ENCODE measurements around the gene CLRN2. TPM values are rescaled to one million over a fixed set of nuclear protein-coding genes. Genes with fewer than 3 reads are reported as not detected.

Gene CLRN2
- total RNA-seq, 1 donor, result not detected

DNA sequence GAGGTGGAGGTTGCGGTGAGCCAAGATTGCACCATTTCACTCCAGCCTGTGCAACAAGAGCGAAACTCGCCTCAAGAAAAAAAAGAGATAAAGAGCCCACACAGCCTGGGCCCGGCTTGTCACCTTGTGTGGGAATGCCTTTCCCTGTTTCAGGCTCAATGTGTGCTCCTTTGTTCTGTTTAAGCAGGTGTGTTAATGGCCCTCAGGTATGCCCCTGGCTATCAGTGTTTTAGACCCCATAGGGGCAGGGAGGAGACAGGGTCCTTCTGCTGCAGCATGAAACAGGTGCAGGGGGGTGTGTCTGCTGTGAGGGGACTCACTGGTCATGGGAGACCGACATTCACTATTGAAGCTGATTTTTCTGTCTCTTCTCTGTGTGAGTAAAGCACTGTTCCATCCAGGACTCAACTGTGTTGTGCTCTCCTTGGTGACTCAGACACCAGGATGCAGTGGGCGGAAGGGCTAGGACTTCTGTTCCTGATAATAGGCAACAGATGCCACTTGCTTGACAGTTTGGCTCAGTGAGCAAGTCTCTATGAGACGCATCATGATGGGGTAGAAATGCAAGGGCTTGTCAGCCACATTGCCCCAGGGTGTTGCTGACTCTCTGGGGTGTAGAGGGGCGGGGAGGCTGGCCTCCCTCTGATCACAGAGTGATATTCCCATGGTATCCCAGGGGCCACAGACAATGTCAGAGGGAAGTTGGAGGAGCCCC lies 46.4 kb downstream of the CLRN2 start:
- H3K4me2 ChIP-seq (ENCODE audit: insufficient read depth, low read length), result no peak overlapping the region

GRCh38 chr4:17562157-17562556 lies 47.2 kb downstream of the CLRN2 start:
- no peaks in the 10 kb centered on the region for H3K9me3 ChIP-seq (ENCODE audit: low read depth, low read length)
- peak; percentile 19 for TF ChIP-seq CTCF (IDR thresholded peaks at IDR 0.05; ENCODE audit: extremely low read depth, low read depth, low read length)
- no peaks in the 10 kb centered on the region for H4K20me1 ChIP-seq (ENCODE audit: insufficient read depth, low read length)
- no peaks in the 10 kb centered on the region for H3K79me2 ChIP-seq (ENCODE audit: insufficient read depth, low read length)
- H3K36me3 ChIP-seq (ENCODE audit: insufficient read depth, low read length), result no peaks in the 10 kb centered on the region
- no peak overlapping the region for H3K4me2 ChIP-seq (ENCODE audit: insufficient read depth, low read length)
- H3K27ac ChIP-seq (ENCODE audit: low read depth, low read length), result no peak overlapping the region
- DNase-seq (ENCODE audit: insufficient read length, low spot score, missing footprints), result peak; percentile 29
- peaks cover 8% of the 10 kb centered on the region for H3K4me1 ChIP-seq (ENCODE audit: insufficient read depth, low read length)
- H3K4me3 ChIP-seq (ENCODE audit: insufficient read depth, low read length), result no peak overlapping the region
- no peak overlapping the region for H2AFZ ChIP-seq (ENCODE audit: low read length)
- no peaks in the 10 kb centered on the region for H3K27me3 ChIP-seq (ENCODE audit: insufficient read depth, low read length)

More for the DNA sequence above, 46.4 kb downstream of the CLRN2 start:
- no peak for TF ChIP-seq CTCF (IDR thresholded peaks at IDR 0.05; ENCODE audit: extremely low read depth, low read depth, low read length)
- no peaks in the 10 kb centered on the region for H3K9me3 ChIP-seq (ENCODE audit: low read depth, low read length)
- DNase-seq (ENCODE audit: insufficient read length, low spot score, missing footprints), result peak; percentile 82
- H4K20me1 ChIP-seq (ENCODE audit: insufficient read depth, low read length), result no peaks in the 10 kb centered on the region
- H3K27me3 ChIP-seq (ENCODE audit: insufficient read depth, low read length), result no peaks in the 10 kb centered on the region
- peak overlapping the region; percentile 5 for H2AFZ ChIP-seq (ENCODE audit: low read length)
- H3K27ac ChIP-seq (ENCODE audit: low read depth, low read length), result no peak overlapping the region
- H3K36me3 ChIP-seq (ENCODE audit: insufficient read depth, low read length), result no peaks in the 10 kb centered on the region
- H3K4me3 ChIP-seq (ENCODE audit: insufficient read depth, low read length), result no peak overlapping the region
- H3K4me1 ChIP-seq (ENCODE audit: insufficient read depth, low read length), result peaks cover 7% of the 10 kb centered on the region
- no peaks in the 10 kb centered on the region for H3K79me2 ChIP-seq (ENCODE audit: insufficient read depth, low read length)

GRCh38 chr4:17565846-17566245 lies 50.9 kb downstream of the CLRN2 start:
- H3K4me2 ChIP-seq (ENCODE audit: insufficient read depth, low read length), result no peak overlapping the region
- no peaks in the 10 kb centered on the region for H3K79me2 ChIP-seq (ENCODE audit: insufficient read depth, low read length)
- H3K27ac ChIP-seq (ENCODE audit: low read depth, low read length), result no peak overlapping the region
- H4K20me1 ChIP-seq (ENCODE audit: insufficient read depth, low read length), result no peaks in the 10 kb centered on the region
- no peaks in the 10 kb centered on the region for H3K9me3 ChIP-seq (ENCODE audit: low read depth, low read length)
- TF ChIP-seq CTCF (IDR thresholded peaks at IDR 0.05; ENCODE audit: extremely low read depth, low read depth, low read length), result no peak
- H3K36me3 ChIP-seq (ENCODE audit: insufficient read depth, low read length), result no peaks in the 10 kb centered on the region
- H3K4me3 ChIP-seq (ENCODE audit: insufficient read depth, low read length), result no peak overlapping the region
- H3K27me3 ChIP-seq (ENCODE audit: insufficient read depth, low read length), result no peaks in the 10 kb centered on the region
- peaks cover 12% of the 10 kb centered on the region for H3K4me1 ChIP-seq (ENCODE audit: insufficient read depth, low read length)
- H2AFZ ChIP-seq (ENCODE audit: low read length), result no peak overlapping the region
- DNase-seq (ENCODE audit: insufficient read length, low spot score, missing footprints), result no peak

- Histone ChIP-seq H3K27me3 (ENCODE audit: insufficient read depth, low read length) (no peaks in the 10 kb centered on the region), H3K4me1 (ENCODE audit: insufficient read depth, low read length) (peaks cover 4% of the 10 kb centered on the region), H4K20me1 (ENCODE audit: insufficient read depth, low read length) (no peaks in the 10 kb centered on the region), H2AFZ (ENCODE audit: low read length) (no peak overlapping the region), H3K36me3 (ENCODE audit: insufficient read depth, low read length) (no peaks in the 10 kb centered on the region), H3K9me3 (ENCODE audit: low read depth, low read length) (no peaks in the 10 kb centered on the region), H3K79me2 (ENCODE audit: insufficient read depth, low read length) (no peaks in the 10 kb centered on the region), H3K4me3 (ENCODE audit: insufficient read depth, low read length) (no peak overlapping the region), H3K27ac (ENCODE audit: low read depth, low read length) (no peak overlapping the region), H3K4me2 (ENCODE audit: insufficient read depth, low read length) (no peak overlapping the region)
- no peak for DNase-seq (ENCODE audit: insufficient read length, low spot score, missing footprints)
- no peak for TF ChIP-seq CTCF (IDR thresholded peaks at IDR 0.05; ENCODE audit: extremely low read depth, low read depth, low read length)
Observed at GRCh38 chr4:17567271-17567670, 52.3 kb downstream of the CLRN2 start.
